ENCODE measurements around the gene DRC7. TPM values are rescaled to one million over a fixed set of nuclear protein-coding genes. Genes with fewer than 3 reads are reported as not detected.

Gene DRC7
- total RNA-seq, 1 experiment from 2014 or later = 0.72 TPM

- Mint-ChIP-seq H3K36me3 (ENCODE audit: insufficient read depth in 1 of 3, low read depth in 3 of 3) (no peaks in the 10 kb centered on the region), H3K4me1 (peaks cover 0 to 18% of the 10 kb centered on the region in 2 experiments; a peak in 3 of 4 replicates), H3K9me3 (no peaks in the 10 kb centered on the region), H3K4me3 (no peak overlapping the region), H3K27ac (no peak overlapping the region; a peak in 2 of 7 replicates), H3K27me3 (ENCODE audit: low read depth) (no peaks in the 10 kb centered on the region; the same call in 1 of the 2 replicates)
- Histone ChIP-seq H3K9ac (ENCODE audit: extremely low read depth, insufficient read length, low read length) (no peak overlapping the region), H3K14ac (ENCODE audit: insufficient read depth, low read length) (no peak overlapping the region), H3K23ac (ENCODE audit: insufficient read length, low read depth, low read length) (no peak overlapping the region), H4K8ac (replicated peaks; ENCODE audit: insufficient read length, low read depth, low read length) (no peak overlapping the region), H2AK5ac (ENCODE audit: insufficient read length, low read length) (no peak overlapping the region), H4K20me1 (ENCODE audit: control insufficient read depth, insufficient read depth, insufficient read length) (no peaks in the 10 kb centered on the region), H2BK120ac (ENCODE audit: low read depth, low read length, poor library complexity, severe bottlenecking) (no peak overlapping the region), H3K18ac (ENCODE audit: insufficient read length, low read depth, low read length) (no peak overlapping the region), H3T11ph (ENCODE audit: low read length) (no peak overlapping the region), H3K79me2 (ENCODE audit: insufficient read depth, low read length) (no peaks in the 10 kb centered on the region), H3K56ac (ENCODE audit: insufficient read length, low read depth, low read length) (no peak overlapping the region), H2AFZ (ENCODE audit: low read length) (no peak overlapping the region), H3K79me1 (ENCODE audit: insufficient read depth, low read depth, low read length, poor library complexity, severe bottlenecking) (no peaks in the 10 kb centered on the region), H2BK20ac (ENCODE audit: low read depth, low read length, poor library complexity, severe bottlenecking) (no peak overlapping the region), H2BK12ac (ENCODE audit: insufficient read length, low read depth, low read length) (no peak overlapping the region), H3K23me2 (ENCODE audit: insufficient read length, low read depth, low read length, poor library complexity, severe bottlenecking) (no peaks in the 10 kb centered on the region), H4K5ac (ENCODE audit: insufficient read length, low read depth, low read length) (no peak overlapping the region), H3K4me2 (ENCODE audit: insufficient read depth, insufficient read length, low read length) (no peak overlapping the region), H3K9me3 (ENCODE audit: control insufficient read depth, low read depth, low read length) (no peaks in the 10 kb centered on the region), H3K4ac (ENCODE audit: low read depth, low read length) (no peak overlapping the region), H4K91ac (ENCODE audit: insufficient read length, low read depth, low read length) (no peak overlapping the region), H3K4me1 (ENCODE audit: insufficient read depth, low read length) (peaks cover 4% of the 10 kb centered on the region; the same call in 1 of the 2 replicates), H3K27me3 (ENCODE audit: insufficient read depth, low read length) (no peaks in the 10 kb centered on the region), H2BK15ac (ENCODE audit: low read depth, low read length) (no peak overlapping the region), H2BK5ac (ENCODE audit: insufficient read length, low read length) (no peak overlapping the region), H3K27ac (ENCODE audit: insufficient read length, low read depth, low read length) (no peak overlapping the region)
- DNase-seq = no peak
- WGBS (ENCODE audit: extremely low coverage, insufficient read length, low lambda C conversion rate) = no CpG with 5 or more reads among the region's 15 CpGs
- no peak for TF ChIP-seq CTCF (conservative IDR thresholded peaks at IDR 0.05)
These were observed 72.2 kb downstream of the DRC7 start for GRCh38 chr16:57766714-57767348.
